Measurements from ENCODE around the gene PCDHGB3.
"Not testable (repeated sequence)": the region's sequence is repeated elsewhere in the genome, so short reads cannot be mapped to it uniquely, and the experiment has no call there.

Gene PCDHGB3

DNA sequence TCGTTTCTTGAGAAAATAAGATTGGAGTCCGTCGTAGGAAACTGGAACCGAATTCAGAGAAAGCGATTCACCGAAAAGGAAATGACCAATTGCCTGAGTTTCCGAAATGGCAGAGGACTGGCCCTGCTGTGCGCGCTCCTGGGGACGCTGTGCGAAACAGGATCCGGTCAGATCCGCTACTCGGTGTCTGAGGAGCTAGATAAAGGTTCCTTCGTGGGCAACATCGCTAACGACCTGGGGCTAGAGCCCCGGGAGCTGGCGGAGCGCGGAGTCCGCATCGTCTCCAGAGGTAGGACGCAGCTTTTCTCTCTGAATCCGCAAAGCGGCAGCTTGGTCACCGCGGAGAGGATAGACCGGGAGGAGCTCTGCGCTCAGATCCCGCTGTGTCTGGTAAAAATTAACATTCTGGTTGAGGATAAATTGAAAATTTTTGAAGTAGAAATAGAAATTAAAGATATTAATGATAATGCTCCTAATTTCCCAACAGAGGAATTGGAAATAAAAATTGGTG lies 26.0 kb upstream of the PCDHGB3 start:
- no peak for DNase-seq
- H2AK5ac ChIP-seq (ENCODE audit: low read length), result no peak overlapping the region
- H2BK5ac ChIP-seq (ENCODE audit: low read length), result no peak overlapping the region
- H3K27me3 ChIP-seq (ENCODE audit: insufficient read depth, low read length, poor library complexity), result no peaks in the 10 kb centered on the region
- no peak overlapping the region for H3K56ac ChIP-seq (ENCODE audit: low read length)
- no peak overlapping the region for H4K5ac ChIP-seq (ENCODE audit: low read length)
- H3K79me2 ChIP-seq (ENCODE audit: control insufficient read depth, insufficient read depth, low read length), result no peaks in the 10 kb centered on the region
- H3K27ac ChIP-seq (ENCODE audit: low read depth, low read length), result no peak overlapping the region
- no peaks in the 10 kb centered on the region for H3K79me1 ChIP-seq (ENCODE audit: low read length)
- H3K18ac ChIP-seq (ENCODE audit: low read length), result no peak overlapping the region
- H3K23ac ChIP-seq (ENCODE audit: low read length), result no peak overlapping the region
- no peak overlapping the region for H3K9ac ChIP-seq (ENCODE audit: low read length)
- no peak overlapping the region for H3K4me3 ChIP-seq (ENCODE audit: low read length)
- H3K4ac ChIP-seq (ENCODE audit: low read depth, low read length), result no peak overlapping the region
- WGBS (ENCODE audit: extremely low coverage, insufficient coverage, low lambda C conversion rate), result no CpG with 5 or more reads among the region's 31 CpGs
- H2BK15ac ChIP-seq (replicated peaks; ENCODE audit: low read depth), result no peak overlapping the region
- no peaks in the 10 kb centered on the region for H3K36me3 ChIP-seq (ENCODE audit: control insufficient read depth, insufficient read depth, low read length)
- H2BK120ac ChIP-seq (ENCODE audit: low read depth, low read length), result no peak overlapping the region
- no peak overlapping the region for H3K4me2 ChIP-seq (ENCODE audit: low read length)
- H4K8ac ChIP-seq (ENCODE audit: low read depth, low read length), result no peak overlapping the region
- no peaks in the 10 kb centered on the region for H3K4me1 ChIP-seq (ENCODE audit: control insufficient read depth, low read depth, low read length)

DNA sequence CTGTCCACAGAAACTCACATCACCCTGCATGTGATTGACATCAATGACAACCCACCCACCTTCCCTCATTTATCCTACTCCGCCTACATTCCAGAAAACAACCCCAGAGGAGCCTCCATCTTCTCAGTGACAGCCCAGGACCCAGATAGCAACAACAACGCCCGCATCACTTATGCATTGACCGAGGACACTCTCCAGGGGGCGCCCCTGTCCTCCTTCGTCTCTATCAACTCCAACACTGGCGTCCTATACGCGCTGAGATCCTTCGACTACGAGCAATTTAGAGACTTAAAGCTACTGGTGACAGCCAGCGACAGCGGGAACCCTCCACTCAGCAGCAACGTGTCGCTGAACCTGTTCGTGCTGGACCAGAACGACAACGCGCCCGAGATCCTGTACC lies 24.7 kb upstream of the PCDHGB3 start:
- Histone ChIP-seq H3K79me2 (ENCODE audit: control insufficient read depth, insufficient read depth, low read length) (no peaks in the 10 kb centered on the region), H3K4ac (ENCODE audit: low read depth, low read length) (no peak overlapping the region), H3K4me1 (ENCODE audit: control insufficient read depth, low read depth, low read length) (no peaks in the 10 kb centered on the region), H3K23ac (ENCODE audit: low read length) (no peak overlapping the region), H3K27me3 (ENCODE audit: insufficient read depth, low read length, poor library complexity) (no peaks in the 10 kb centered on the region), H3K9ac (ENCODE audit: low read length) (no peak overlapping the region), H4K8ac (ENCODE audit: low read depth, low read length) (no peak overlapping the region), H3K36me3 (ENCODE audit: control insufficient read depth, insufficient read depth, low read length) (no peaks in the 10 kb centered on the region), H2BK120ac (ENCODE audit: low read depth, low read length) (no peak overlapping the region), H2AK5ac (ENCODE audit: low read length) (no peak overlapping the region), H3K56ac (ENCODE audit: low read length) (no peak overlapping the region), H3K4me3 (ENCODE audit: low read length) (no peak overlapping the region), H3K4me2 (ENCODE audit: low read length) (no peak overlapping the region), H3K18ac (ENCODE audit: low read length) (no peak overlapping the region), H3K27ac (ENCODE audit: low read depth, low read length) (no peak overlapping the region), H4K5ac (ENCODE audit: low read length) (no peak overlapping the region), H3K79me1 (ENCODE audit: low read length) (no peaks in the 10 kb centered on the region), H2BK5ac (ENCODE audit: low read length) (no peak overlapping the region), H2BK15ac (replicated peaks; ENCODE audit: low read depth) (no peak overlapping the region)
- no CpG with 5 or more reads among the region's 20 CpGs for WGBS (ENCODE audit: extremely low coverage, insufficient coverage, low lambda C conversion rate)
- DNase-seq, result no peak

DNA sequence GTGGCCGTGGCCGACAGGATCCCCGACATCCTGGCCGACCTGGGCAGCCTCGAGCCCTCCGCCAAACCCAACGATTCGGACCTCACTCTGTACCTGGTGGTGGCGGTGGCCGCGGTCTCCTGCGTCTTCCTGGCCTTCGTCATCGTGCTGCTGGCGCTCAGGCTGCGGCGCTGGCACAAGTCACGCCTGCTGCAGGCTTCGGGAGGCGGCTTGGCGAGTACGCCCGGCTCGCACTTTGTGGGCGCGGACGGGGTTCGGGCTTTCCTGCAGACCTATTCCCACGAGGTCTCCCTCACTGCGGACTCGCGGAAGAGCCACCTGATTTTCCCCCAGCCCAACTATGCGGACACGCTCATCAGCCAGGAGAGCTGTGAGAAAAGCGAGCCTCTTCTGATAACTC lies 24.0 kb upstream of the PCDHGB3 start:
- H3K56ac ChIP-seq (ENCODE audit: low read length); H2BK15ac ChIP-seq (replicated peaks; ENCODE audit: low read depth); H3K4me2 ChIP-seq (ENCODE audit: low read length); H3K27ac ChIP-seq (ENCODE audit: low read depth, low read length); H2BK120ac ChIP-seq (ENCODE audit: low read depth, low read length); H3K27me3 ChIP-seq (ENCODE audit: insufficient read depth, low read length, poor library complexity); H3K23ac ChIP-seq (ENCODE audit: low read length); H3K9ac ChIP-seq (ENCODE audit: low read length); H3K4ac ChIP-seq (ENCODE audit: low read depth, low read length); H3K4me1 ChIP-seq (ENCODE audit: control insufficient read depth, low read depth, low read length); H3K79me1 ChIP-seq (ENCODE audit: low read length); H2BK5ac ChIP-seq (ENCODE audit: low read length); DNase-seq; H3K79me2 ChIP-seq (ENCODE audit: control insufficient read depth, insufficient read depth, low read length); H4K5ac ChIP-seq (ENCODE audit: low read length); H2AK5ac ChIP-seq (ENCODE audit: low read length); H3K36me3 ChIP-seq (ENCODE audit: control insufficient read depth, insufficient read depth, low read length); H4K8ac ChIP-seq (ENCODE audit: low read depth, low read length); H3K18ac ChIP-seq (ENCODE audit: low read length); H3K4me3 ChIP-seq (ENCODE audit: low read length): not testable (repeated sequence)
- WGBS (ENCODE audit: extremely low coverage, insufficient coverage, low lambda C conversion rate), result no CpG with 5 or more reads among the region's 35 CpGs

DNA sequence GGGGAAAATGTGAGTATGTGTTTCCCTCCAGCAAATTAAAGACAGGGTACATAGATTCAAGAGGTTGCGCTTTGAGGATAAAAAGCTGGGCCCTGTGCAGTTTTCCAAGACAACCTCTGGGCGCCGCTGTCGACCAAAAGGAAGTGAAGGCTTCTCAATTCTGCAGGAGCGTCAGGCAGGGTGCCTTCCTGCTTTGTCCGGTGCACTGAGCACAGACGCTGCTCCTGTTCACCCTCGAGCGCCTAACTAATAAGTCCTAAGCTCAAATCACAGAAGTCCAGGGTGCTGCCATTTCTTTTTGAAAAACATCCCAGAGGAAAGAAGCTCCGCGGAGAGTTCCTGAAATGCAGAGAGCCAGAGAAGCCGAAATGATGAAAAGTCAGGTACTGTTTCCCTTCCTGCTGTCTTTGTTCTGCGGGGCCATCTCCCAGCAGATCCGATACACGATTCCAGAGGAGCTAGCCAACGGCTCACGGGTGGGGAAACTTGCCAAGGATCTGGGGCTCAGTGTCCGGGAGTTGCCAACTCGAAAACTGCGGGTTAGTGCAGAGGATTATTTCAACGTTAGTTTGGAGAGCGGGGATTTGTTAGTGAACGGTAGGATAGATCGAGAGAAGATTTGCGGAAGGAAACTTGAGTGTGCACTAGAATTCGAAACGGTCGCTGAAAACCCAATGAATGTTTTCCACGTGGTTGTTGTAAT lies 20.0 kb upstream of the PCDHGB3 start, which contains the start of gene PCDHGB1:
Gene PCDHGB1, plus strand, starts transcription at position 183 of the 703 bp plus-strand sequence. Its CDS starts 162 bp downstream, at position 345.
- no peak within 1 kb of the TSS for H3K4ac ChIP-seq (ENCODE audit: low read depth, low read length)
- no peak within 1 kb of the TSS for H3K4me3 ChIP-seq (ENCODE audit: low read length)

DNA sequence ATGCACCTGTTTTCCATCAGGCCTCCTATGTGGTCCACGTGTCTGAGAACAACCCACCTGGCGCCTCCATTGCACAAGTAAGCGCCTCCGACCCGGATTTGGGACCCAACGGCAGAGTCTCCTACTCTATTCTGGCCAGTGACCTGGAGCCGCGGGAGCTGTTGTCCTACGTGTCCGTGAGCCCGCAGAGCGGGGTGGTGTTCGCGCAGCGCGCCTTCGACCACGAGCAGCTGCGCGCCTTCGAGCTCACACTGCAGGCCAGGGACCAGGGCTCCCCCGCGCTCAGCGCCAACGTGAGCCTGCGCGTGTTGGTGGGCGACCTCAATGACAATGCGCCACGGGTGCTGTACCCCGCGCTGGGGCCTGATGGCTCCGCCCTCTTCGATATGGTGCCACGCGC lies 18.5 kb upstream of the PCDHGB3 start:
- DNase-seq, result no peak
- Histone ChIP-seq H2BK5ac (ENCODE audit: low read length) (no peak overlapping the region), H2BK120ac (ENCODE audit: low read depth, low read length) (no peak overlapping the region)

More for the DNA sequence above, 20.0 kb upstream of the PCDHGB3 start, which contains the start of gene PCDHGB1:
- DNase-seq, result peak; percentile 85
- no peaks in the 10 kb centered on the region for H3K27me3 ChIP-seq (ENCODE audit: insufficient read depth, low read length, poor library complexity)
- H3K9ac ChIP-seq (ENCODE audit: low read length), result no peak within 1 kb of the TSS
- no peaks in the 10 kb centered on the region for H3K36me3 ChIP-seq (ENCODE audit: control insufficient read depth, insufficient read depth, low read length)
- no peak within 1 kb of the TSS for H3K18ac ChIP-seq (ENCODE audit: low read length)
- H3K23ac ChIP-seq (ENCODE audit: low read length), result no peak within 1 kb of the TSS
- no peak within 1 kb of the TSS for H3K27ac ChIP-seq (ENCODE audit: low read depth, low read length)
- no peaks in the 10 kb centered on the region for H3K4me1 ChIP-seq (ENCODE audit: control insufficient read depth, low read depth, low read length)
- H2BK5ac ChIP-seq (ENCODE audit: low read length), result no peak within 1 kb of the TSS
- no peaks in the 10 kb centered on the region for H3K79me1 ChIP-seq (ENCODE audit: low read length)
- H2AK5ac ChIP-seq (ENCODE audit: low read length), result no peak within 1 kb of the TSS
- no peak within 1 kb of the TSS for H4K8ac ChIP-seq (ENCODE audit: low read depth, low read length)
- H4K5ac ChIP-seq (ENCODE audit: low read length), result no peak within 1 kb of the TSS
- H3K79me2 ChIP-seq (ENCODE audit: control insufficient read depth, insufficient read depth, low read length), result no peaks in the 10 kb centered on the region
- 100% methylated on average over 6 of the region's 29 CpGs for WGBS (ENCODE audit: extremely low coverage, insufficient coverage, low lambda C conversion rate)
- no peak within 1 kb of the TSS for H2BK15ac ChIP-seq (replicated peaks; ENCODE audit: low read depth)
- peak within 1 kb of the TSS; percentile 17 for H3K56ac ChIP-seq (ENCODE audit: low read length)
- H2BK120ac ChIP-seq (ENCODE audit: low read depth, low read length), result no peak within 1 kb of the TSS
- H3K4me2 ChIP-seq (ENCODE audit: low read length), result no peak within 1 kb of the TSS

More for the DNA sequence above, 18.5 kb upstream of the PCDHGB3 start:
- Histone ChIP-seq H3K23ac (ENCODE audit: low read length) (no peak overlapping the region), H3K79me2 (ENCODE audit: control insufficient read depth, insufficient read depth, low read length) (no peaks in the 10 kb centered on the region), H3K36me3 (ENCODE audit: control insufficient read depth, insufficient read depth, low read length) (no peaks in the 10 kb centered on the region), H3K4me2 (ENCODE audit: low read length) (no peak overlapping the region), H3K56ac (ENCODE audit: low read length) (no peak overlapping the region), H3K4me1 (ENCODE audit: control insufficient read depth, low read depth, low read length) (no peaks in the 10 kb centered on the region), H2BK15ac (replicated peaks; ENCODE audit: low read depth) (no peak overlapping the region), H2AK5ac (ENCODE audit: low read length) (no peak overlapping the region), H4K8ac (ENCODE audit: low read depth, low read length) (no peak overlapping the region), H3K27me3 (ENCODE audit: insufficient read depth, low read length, poor library complexity) (no peaks in the 10 kb centered on the region), H3K18ac (ENCODE audit: low read length) (no peak overlapping the region), H3K4ac (ENCODE audit: low read depth, low read length) (no peak overlapping the region), H3K79me1 (ENCODE audit: low read length) (no peaks in the 10 kb centered on the region), H3K27ac (ENCODE audit: low read depth, low read length) (no peak overlapping the region), H3K9ac (ENCODE audit: low read length) (no peak overlapping the region), H3K4me3 (ENCODE audit: low read length) (no peak overlapping the region), H4K5ac (ENCODE audit: low read length) (no peak overlapping the region)
- no CpG with 5 or more reads among the region's 36 CpGs for whole genome bisulfite sequencing (ENCODE audit: extremely low coverage, insufficient coverage, low lambda C conversion rate)

Measured in mesendoderm (in vitro differentiated cells).